Activated CD8-positive, alpha-beta T cell treated with anti-CD3 and anti-CD28 coated beads for 36 hours (primary cell): ENCODE data around the gene PEBP1. TPM values are rescaled to one million over a fixed set of nuclear protein-coding genes. Genes with fewer than 3 reads are reported as not detected.

ENCODE experiments used
- ATAC-seq: fragments of 200-7000 bp; cut with Tn5 transposase; one replicate; pipeline ENCODE4 v1.10.0; 2021; ENCODE audit warnings: mild to moderate bottlenecking, moderate library complexity
- CTCF ChIA-PET: fragments of 350-600 bp; sonication (Branson Sonifier 250); formaldehyde crosslinking; loops from one replicate; lab custom pipeline; 2021; ENCODE audit warnings: antibody characterized with exemption; lab: Charles Lee
- POLR2A ChIA-PET: fragments of 350-600 bp; sonication (Branson Sonifier 250); formaldehyde crosslinking; loops from one replicate; lab custom pipeline; 2021; ENCODE audit warnings: antibody characterized with exemption; lab: Charles Lee
- DNase-seq: peaks from one replicate; pipeline ENCODE4 v3.0.0-alpha.2; 2020
- H3K27ac Mint-ChIP-seq: one replicate; pipeline ENCODE4 v1.8.0; 2021; ENCODE audit warnings: mild to moderate bottlenecking, mixed read lengths
- H3K27me3 Mint-ChIP-seq: one replicate; pipeline ENCODE4 v1.8.0; 2021; ENCODE audit warnings: mixed read lengths
- H3K36me3 Mint-ChIP-seq: one replicate; pipeline ENCODE4 v1.8.0; 2021; ENCODE audit warnings: low read depth, mixed read lengths
- H3K4me1 Mint-ChIP-seq: one replicate; pipeline ENCODE4 v1.8.0; 2021; ENCODE audit warnings: low read depth, mixed read lengths
- H3K4me3 Mint-ChIP-seq: one replicate; pipeline ENCODE4 v1.8.0; 2021; ENCODE audit warnings: mild to moderate bottlenecking, moderate library complexity, mixed read lengths
- H3K9me3 Mint-ChIP-seq: one replicate; pipeline ENCODE4 v1.8.0; 2021; ENCODE audit warnings: mixed read lengths
- CTCF ChIP-seq: fragments of 200-600 bp; IDR thresholded peaks from one replicate; pipeline ENCODE4 v1.8.0; 2022; ENCODE audit warnings: antibody characterized with exemption, mild to moderate bottlenecking
- intact Hi-C: fragments of 100-400 bp; cut with micrococcal nuclease; formaldehyde crosslinking; loops from one replicate; pipeline ENCODE4 v1.10.0; 2022
- total RNA-seq, 2 experiments: library from RNA; stranded (reverse); gene quantifications; one replicate each; pipeline ENCODE4 v1.2.3, GENCODE V29; 2021

The PEBP1 gene
- total RNA-seq, 2 experiments from 2014 or later = 122 to 128 TPM

- Mint-ChIP-seq H3K27ac (no peak overlapping the region), H3K4me1 (peaks cover 26% of the 10 kb centered on the region), H3K9me3 (no peaks in the 10 kb centered on the region), H3K36me3 (peaks cover 41% of the 10 kb centered on the region), H3K27me3 (no peaks in the 10 kb centered on the region), H3K4me3 (no peak overlapping the region)
- POLR2A ChIA-PET = no interaction called here
- CTCF ChIA-PET = interaction anchor here (0.6 to 5.8 kb wide), 10 partner anchors 10 to 212 kb away, joined by 3 to 42 read pairs (median 4); partner anchors contain the start of genes PEBP1 and SUDS3
- TF ChIP-seq CTCF = no peak
- no peak for ATAC-seq
- intact Hi-C loops = no loop called here
- DNase-seq = peak; percentile 26
Observed at GRCh38 chr12:118164798-118165486, 29.0 kb downstream of the PEBP1 start.

- ChIA-PET POLR2A (no interaction called here), CTCF (interaction anchor here (1.4 to 5.8 kb wide), 6 partner anchors 9 to 210 kb away, joined by 4 to 42 read pairs (median 7); partner anchors contain the start of gene SUDS3)
- DNase-seq (no peak), ATAC-seq (peak; percentile 95)
- peaks cover 26% of the 10 kb centered on the region for H3K4me1 Mint-ChIP-seq
- H3K4me3 Mint-ChIP-seq = no peak overlapping the region
- peaks cover 43% of the 10 kb centered on the region for H3K36me3 Mint-ChIP-seq
- no peak for TF ChIP-seq CTCF
- intact Hi-C loops = no loop called here
- no peaks in the 10 kb centered on the region for H3K27me3 Mint-ChIP-seq
- H3K9me3 Mint-ChIP-seq = no peaks in the 10 kb centered on the region
- no peak overlapping the region for H3K27ac Mint-ChIP-seq
Observed at GRCh38 chr12:118166946-118167345, 31.0 kb downstream of the PEBP1 start.

GRCh38 chr12:118175823-118176447 lies 40.0 kb downstream of the PEBP1 start:
- no peak overlapping the region for H3K27ac Mint-ChIP-seq
- DNase-seq = no peak
- no peaks in the 10 kb centered on the region for H3K4me1 Mint-ChIP-seq
- ChIA-PET CTCF (interaction anchor here (0.7 to 2.5 kb wide), 6 partner anchors 10 to 327 kb away, joined by 3 to 9 read pairs (median 5); partner anchors contain the start of gene SUDS3), POLR2A (no interaction called here)
- TF ChIP-seq CTCF = no peak
- no peaks in the 10 kb centered on the region for H3K27me3 Mint-ChIP-seq
- H3K9me3 Mint-ChIP-seq = no peaks in the 10 kb centered on the region
- no peak for ATAC-seq
- no peak overlapping the region for H3K4me3 Mint-ChIP-seq
- intact Hi-C loops = no loop called here
- peaks cover 34% of the 10 kb centered on the region for H3K36me3 Mint-ChIP-seq

- Mint-ChIP-seq H3K4me1 (peaks cover 27% of the 10 kb centered on the region), H3K27me3 (no peaks in the 10 kb centered on the region), H3K27ac (no peak overlapping the region), H3K9me3 (no peaks in the 10 kb centered on the region), H3K4me3 (no peak overlapping the region), H3K36me3 (peaks cover 21% of the 10 kb centered on the region)
- ChIA-PET POLR2A (interaction anchor here (2.3 kb wide), 1 partner anchor 193 kb away, joined by 7 read pairs; the partner anchor contains the start of gene SUDS3), CTCF (interaction anchor here (0.7 to 7.6 kb wide), 12 partner anchors 14 to 194 kb away, joined by 3 to 107 read pairs (median 5); partner anchors contain the start of gene SUDS3)
- no peak for DNase-seq
- intact Hi-C loops = loop anchor here (2.0 kb wide), 1 partner anchor 194 kb away; the partner anchor contains the start of gene SUDS3
- TF ChIP-seq CTCF = no peak
- no peak for ATAC-seq
Observed at GRCh38 chr12:118183155-118183554, 47.2 kb downstream of the PEBP1 start.
